ENCODE measurements around the gene CAB39L. TPM values are rescaled to one million over a fixed set of nuclear protein-coding genes. Genes with fewer than 3 reads are reported as not detected.

Gene CAB39L
- total RNA-seq, 1 donor from 2014 or later, result 9.8 TPM

DNA sequence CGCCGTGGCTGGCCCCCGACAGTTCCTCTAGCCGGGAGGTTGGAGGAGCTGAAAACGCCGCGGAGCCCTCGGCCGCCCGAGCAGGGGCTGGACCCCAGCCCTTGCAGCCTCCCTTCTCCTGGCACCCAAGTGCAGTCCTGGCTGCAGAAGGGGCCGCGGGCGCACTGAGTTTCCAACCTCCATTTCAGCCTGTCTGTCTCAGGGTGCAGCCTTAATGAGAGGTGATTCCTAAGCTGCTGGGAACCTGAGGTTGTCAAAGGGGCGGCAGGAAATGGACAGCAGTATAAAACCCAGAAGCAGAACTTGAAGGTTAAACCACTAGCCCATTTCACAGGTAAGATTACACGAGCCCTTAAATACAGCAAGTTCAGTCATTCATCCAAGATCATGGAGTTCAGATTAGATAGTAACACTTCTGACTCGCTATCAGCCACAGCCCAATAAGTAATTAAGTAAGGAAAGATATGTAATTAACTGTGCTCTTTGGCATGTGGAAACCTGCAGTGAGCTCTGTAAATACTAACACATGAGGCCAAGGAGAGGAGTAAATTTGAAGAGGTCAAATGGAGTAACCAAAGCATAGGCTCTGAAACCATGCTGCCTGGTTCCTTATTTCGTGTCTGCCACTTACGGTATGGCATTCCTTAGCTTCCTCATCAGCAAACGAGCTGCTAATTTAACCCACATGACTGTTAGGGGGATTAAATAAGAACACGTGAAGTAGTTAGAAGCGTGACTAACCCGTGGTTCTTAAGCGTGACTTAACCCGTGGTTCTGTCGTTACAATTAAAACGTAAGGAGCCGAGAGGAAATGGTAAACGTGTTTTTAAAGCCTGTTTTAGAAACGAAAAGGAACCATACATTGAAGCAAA lies 896 bp upstream of the CAB39L start:
- no peak for DNase-seq (ENCODE audit: low spot score)
- intact Hi-C loops (cut with DNase I), result loop anchor here (2.0 to 5.0 kb wide), 2 partner anchors 52 to 163 kb away; no protein-coding TSS in a partner anchor

GRCh38 chr13:49443357-49443703 lies 534 bp downstream of the CAB39L start:
- no peak for DNase-seq (ENCODE audit: low spot score)
- intact Hi-C loops (cut with DNase I), result loop anchor here (5.0 kb wide), 1 partner anchor 164 kb away; no protein-coding TSS in a partner anchor

- no peak for DNase-seq (ENCODE audit: low spot score)
Measured at GRCh38 chr13:49441846-49442245, 2.0 kb downstream of the CAB39L start.

GRCh38 chr13:49441312-49441711 lies 2.6 kb downstream of the CAB39L start:
- intact Hi-C loops (cut with DNase I), result loop anchor here (5.0 kb wide), 1 partner anchor 166 kb away; no protein-coding TSS in a partner anchor
- no peak for DNase-seq (ENCODE audit: low spot score)

More at GRCh38 chr13:49441846-49442245, 2.0 kb downstream of the CAB39L start:
- intact Hi-C loops (cut with DNase I), result loop anchor here (5.0 kb wide), 1 partner anchor 165 kb away; no protein-coding TSS in a partner anchor

DNA sequence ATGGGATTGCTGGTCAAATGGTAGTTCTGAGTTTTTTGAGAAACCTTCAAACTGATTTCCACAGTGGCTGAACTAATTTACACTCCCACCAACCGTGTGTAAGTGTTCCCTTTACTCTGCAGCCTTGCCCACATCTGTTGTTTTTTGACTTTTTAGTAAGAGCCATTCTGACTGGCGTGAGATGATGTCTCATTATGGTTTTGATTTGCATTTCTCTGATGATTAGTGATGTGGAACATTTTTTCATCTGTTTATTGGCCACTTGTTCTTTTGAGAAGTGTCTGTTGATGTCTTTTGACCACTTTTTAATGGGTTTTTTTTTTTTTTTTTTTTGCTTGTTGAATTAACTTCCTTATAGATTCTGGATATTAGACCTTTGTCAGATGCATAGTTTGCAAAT lies 4.3 kb downstream of the CAB39L start:
- DNase-seq (ENCODE audit: low spot score), result no peak
- intact Hi-C loops (cut with DNase I), result loop anchor here (5.0 kb wide), 1 partner anchor 168 kb away; no protein-coding TSS in a partner anchor

DNA sequence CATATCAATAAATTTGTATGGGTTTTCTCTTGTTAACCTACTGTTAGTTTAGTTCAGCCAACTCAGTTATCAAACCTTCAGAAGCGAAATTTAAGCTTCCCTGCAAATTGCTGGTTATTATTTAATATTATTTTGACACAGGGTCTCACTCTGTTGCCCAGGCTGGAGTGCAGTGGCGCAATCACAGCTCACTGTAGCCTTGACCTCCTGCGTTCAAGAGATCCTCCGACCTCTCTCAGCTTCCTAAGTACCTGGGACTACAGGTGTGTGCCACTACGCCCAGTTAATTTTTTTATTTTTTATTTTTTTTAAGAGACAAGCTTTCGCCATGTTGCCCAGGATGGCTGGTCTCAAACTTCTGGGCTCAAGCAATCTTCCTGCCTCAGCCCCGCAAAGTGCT lies 6.2 kb downstream of the CAB39L start:
- DNase-seq (ENCODE audit: low spot score), result no peak
- intact Hi-C loops (cut with DNase I), result loop anchor here (2.0 kb wide), 1 partner anchor 137 kb away; no protein-coding TSS in a partner anchor

DNA sequence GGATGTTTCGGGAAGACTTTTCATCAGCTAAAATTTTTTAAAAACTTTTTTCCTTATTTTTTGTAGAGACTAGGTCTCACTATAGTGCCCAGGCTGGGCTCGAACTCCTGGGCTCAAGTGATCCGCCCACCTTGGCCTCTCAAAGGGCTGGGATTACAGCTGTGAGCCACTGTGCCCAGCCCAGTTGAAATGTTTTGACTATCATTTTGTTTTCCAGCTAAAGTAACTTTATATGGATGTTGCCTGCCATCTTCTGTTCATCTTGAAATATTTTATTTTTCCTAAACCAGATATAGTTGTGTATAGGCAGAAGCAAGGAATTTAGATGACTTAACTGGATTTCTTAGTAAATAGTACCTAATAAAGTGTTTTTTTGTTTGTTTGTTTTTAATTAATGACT lies 7.0 kb downstream of the CAB39L start:
- DNase-seq (ENCODE audit: low spot score), result no peak
- intact Hi-C loops (cut with DNase I), result loop anchor here (2.0 kb wide), 1 partner anchor 136 kb away; no protein-coding TSS in a partner anchor

- no peak for DNase-seq (ENCODE audit: low spot score)
- intact Hi-C loops (cut with DNase I), result loop anchor here (2.0 kb wide), 1 partner anchor 135 kb away; no protein-coding TSS in a partner anchor
Measured at GRCh38 chr13:49435992-49436391, 7.9 kb downstream of the CAB39L start.

DNA sequence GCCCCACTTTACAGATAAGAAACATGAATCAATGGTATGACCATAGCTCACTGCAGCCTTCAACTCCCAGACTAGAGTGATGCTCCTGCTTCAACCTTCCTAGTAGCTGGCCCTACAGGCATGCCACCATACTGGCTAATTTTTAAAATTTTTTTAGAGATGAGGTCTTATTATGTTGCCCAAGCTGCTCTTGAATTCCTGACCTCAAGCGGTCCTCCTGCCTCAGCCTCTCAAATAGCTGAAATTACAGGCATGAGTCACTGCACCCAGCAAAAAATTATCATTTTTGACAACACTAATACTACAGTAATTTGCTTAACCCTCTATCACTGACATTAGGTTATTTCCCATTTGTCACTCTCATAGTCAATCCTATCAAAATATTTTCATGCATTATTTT lies 14.7 kb downstream of the CAB39L start:
- intact Hi-C loops (cut with DNase I), result no loop called here
- DNase-seq (ENCODE audit: low spot score), result no peak

DNA sequence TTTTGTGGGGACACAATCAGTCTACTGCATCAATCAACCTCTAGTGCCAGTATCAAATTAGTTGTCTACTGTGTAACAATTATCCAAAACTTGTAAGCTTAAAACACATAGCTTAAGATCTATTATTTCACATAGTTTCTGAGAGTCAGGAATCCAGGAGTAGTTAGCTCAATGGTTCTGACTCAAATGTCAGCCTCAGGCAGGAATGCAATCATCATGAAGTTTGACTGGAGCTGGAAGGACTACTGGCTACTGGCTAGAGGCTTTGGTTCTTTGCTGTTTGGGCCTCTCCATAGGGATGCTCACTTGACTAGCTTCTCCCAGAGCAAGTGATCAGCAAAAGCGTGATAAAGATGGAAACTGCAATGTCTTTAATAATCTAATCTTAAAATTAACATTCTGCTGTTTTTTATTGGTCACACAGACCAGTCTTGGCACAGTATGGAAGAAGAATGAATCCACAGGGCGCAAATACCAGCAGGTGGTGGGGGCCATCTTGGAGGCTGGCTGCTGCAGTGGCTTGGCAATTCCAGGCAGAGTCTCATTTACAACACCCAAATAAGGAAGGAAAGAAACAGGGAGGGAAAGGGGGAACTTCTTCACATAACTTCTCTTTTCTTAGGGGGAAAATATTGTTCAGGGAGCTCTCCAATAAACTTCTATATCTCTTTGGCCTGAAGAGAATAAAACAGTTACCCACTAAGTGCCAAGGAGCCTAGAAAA lies 15.7 kb downstream of the CAB39L start:
- no peak for DNase-seq (ENCODE audit: low spot score)
- intact Hi-C loops (cut with DNase I), result no loop called here

- intact Hi-C loops (cut with DNase I), result no loop called here
- no peak for DNase-seq (ENCODE audit: low spot score)
Measured at GRCh38 chr13:49424011-49424560, 19.8 kb downstream of the CAB39L start.

- intact Hi-C loops (cut with DNase I), result no loop called here
- DNase-seq (ENCODE audit: low spot score), result no peak
Measured at GRCh38 chr13:49421391-49421790, 22.5 kb downstream of the CAB39L start.

GRCh38 chr13:49419276-49419675 lies 24.6 kb downstream of the CAB39L start:
- intact Hi-C loops (cut with DNase I), result no loop called here
- no peak for DNase-seq (ENCODE audit: low spot score)

- intact Hi-C loops (cut with DNase I), result no loop called here
- DNase-seq (ENCODE audit: low spot score), result no peak
Measured at GRCh38 chr13:49418206-49418605, 25.7 kb downstream of the CAB39L start.

GRCh38 chr13:49417161-49417560 lies 26.7 kb downstream of the CAB39L start:
- intact Hi-C loops (cut with DNase I), result no loop called here
- DNase-seq (ENCODE audit: low spot score), result no peak

DNA sequence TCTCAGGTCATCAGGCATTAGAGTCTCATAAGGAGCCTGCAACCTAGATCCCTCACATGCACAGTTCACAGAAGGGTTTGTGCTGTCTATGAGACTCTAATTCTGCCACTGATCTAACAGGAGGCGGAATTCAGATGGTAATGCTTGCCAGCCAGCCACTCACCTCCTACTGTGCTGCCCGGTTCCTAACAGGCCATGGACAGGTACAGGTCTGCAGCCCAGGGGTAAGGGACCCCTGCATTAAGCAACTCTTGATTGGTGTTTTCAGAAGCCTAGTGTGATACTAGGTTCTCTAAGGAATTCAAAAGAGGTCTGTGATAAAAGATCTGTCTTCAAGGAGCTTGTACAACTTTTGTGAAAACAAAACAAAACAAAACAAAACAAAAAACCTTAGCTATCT lies 31.1 kb downstream of the CAB39L start:
- DNase-seq (ENCODE audit: low spot score), result no peak
- intact Hi-C loops (cut with DNase I), result no loop called here

GRCh38 chr13:49411353-49411752 lies 32.5 kb downstream of the CAB39L start:
- intact Hi-C loops (cut with DNase I), result no loop called here
- no peak for DNase-seq (ENCODE audit: low spot score)

- DNase-seq (ENCODE audit: low spot score), result no peak
- intact Hi-C loops (cut with DNase I), result no loop called here
Measured at GRCh38 chr13:49410477-49410876, 33.4 kb downstream of the CAB39L start.

DNA sequence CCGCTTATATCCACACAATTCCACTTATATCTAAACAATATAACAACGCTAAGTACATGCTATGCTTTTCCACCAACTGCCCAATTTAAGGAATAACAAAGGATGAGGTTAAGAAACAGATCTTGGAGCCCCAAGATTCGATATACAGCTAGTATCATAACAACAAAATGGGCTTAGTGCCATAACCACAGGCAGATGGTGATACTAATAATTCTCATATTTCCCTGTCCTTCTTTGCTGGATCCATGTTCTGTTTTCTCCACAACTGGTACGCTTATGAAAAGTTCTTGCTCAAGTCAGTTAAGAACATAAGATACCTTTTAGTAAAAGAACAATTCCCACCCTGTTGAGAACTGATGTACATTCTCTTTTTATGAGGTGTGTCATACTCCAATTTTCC lies 33.9 kb downstream of the CAB39L start:
- intact Hi-C loops (cut with DNase I), result no loop called here

DNA sequence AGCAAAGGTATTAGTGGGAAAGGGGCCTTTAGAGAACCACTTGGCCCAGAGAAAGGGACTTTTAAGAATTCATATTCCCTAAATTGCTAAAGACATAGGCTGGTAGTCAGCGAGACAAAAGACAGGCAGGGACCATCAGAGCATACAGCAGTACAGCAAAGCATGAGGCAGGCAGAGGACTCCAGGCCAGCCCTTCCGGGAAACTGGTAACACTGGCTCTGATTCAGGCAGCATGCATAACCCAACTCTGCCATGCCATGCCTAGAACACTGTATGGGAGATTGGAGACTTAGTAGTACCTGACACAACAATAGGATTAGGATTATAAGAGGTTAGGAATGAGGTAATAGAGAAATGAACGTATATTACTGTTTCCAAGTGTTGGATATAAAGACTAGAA lies 34.9 kb downstream of the CAB39L start:
- no peak for DNase-seq (ENCODE audit: low spot score)
- intact Hi-C loops (cut with DNase I), result no loop called here

More for the DNA sequence above, 33.9 kb downstream of the CAB39L start:
- no peak for DNase-seq (ENCODE audit: low spot score)

All from cardiac septum (tissue), 1 donor.